Measurements from ENCODE around the gene CXCL16.

CXCL16 gene

DNA sequence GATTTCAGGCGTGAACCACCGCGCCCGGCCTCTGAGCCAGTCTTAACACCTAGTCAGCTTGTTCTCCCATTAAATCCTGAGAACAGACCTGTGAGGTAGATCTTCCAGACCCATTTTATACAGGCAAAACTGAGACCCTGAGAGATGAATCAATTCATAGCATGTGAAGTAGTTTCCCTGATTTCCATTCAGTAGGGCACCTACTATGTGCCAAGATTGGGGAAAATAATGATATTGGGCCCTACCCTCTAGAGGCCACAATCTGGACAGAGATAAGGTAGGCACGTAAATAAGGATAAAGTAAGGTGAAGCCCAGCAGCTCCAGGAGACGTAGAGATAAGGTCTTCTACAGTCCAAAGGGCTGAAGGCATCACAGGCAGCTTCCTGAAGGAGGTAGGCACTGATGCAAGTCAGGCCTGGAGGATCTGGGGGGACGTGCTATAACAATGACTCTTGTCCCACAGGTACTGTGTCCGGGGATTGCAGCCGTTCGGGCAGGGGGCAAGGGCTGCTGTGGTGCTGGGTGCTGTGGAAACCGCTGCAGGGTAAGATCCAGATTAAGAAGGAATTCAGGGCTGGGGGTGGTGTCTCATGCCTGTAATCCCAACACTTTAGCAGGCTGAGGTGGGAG, 40.7 kb upstream of the CXCL16 start:
- Histone ChIP-seq H3K23ac (ENCODE audit: low read depth, low read length, poor library complexity) (no peak overlapping the region), H3K4me1 (ENCODE audit: control insufficient read depth in 2 of 2, insufficient read depth in 1 of 2, low read depth in 1 of 2, low read length in 2 of 2) (no peaks in the 10 kb centered on the region), H3K9me3 (replicated peaks in 1 of 2; ENCODE audit: control insufficient read depth in 2 of 2, insufficient read depth in 1 of 2, low read depth in 1 of 2, low read length in 2 of 2) (no peaks in the 10 kb centered on the region), H2BK120ac (ENCODE audit: low read depth, low read length) (no peak overlapping the region), H3K36me3 (replicated peaks in 1 of 2; ENCODE audit: control insufficient read depth in 2 of 2, insufficient read depth in 2 of 2, low read length in 2 of 2) (no peaks in the 10 kb centered on the region), H4K8ac (ENCODE audit: low read depth, low read length) (no peak overlapping the region), H3K4me3 (ENCODE audit: low read length in 2 of 2) (no peak overlapping the region), H2AFZ (ENCODE audit: low read length) (no peak overlapping the region), H3K14ac (ENCODE audit: low read length) (no peak overlapping the region), H3K27ac (replicated peaks; ENCODE audit: low read length) (no peak overlapping the region), H2BK5ac (ENCODE audit: low read length) (no peak overlapping the region), H2AK5ac (ENCODE audit: low read depth, low read length) (no peak overlapping the region), H3K79me1 (ENCODE audit: low read depth, low read length) (no peaks in the 10 kb centered on the region), H3K9ac (ENCODE audit: low read depth, low read length, poor library complexity) (no peak overlapping the region), H3K4me2 (ENCODE audit: insufficient read depth, low read length, poor library complexity, severe bottlenecking) (no peak overlapping the region), H3K4ac (ENCODE audit: low read length) (no peak overlapping the region), H3K18ac (ENCODE audit: low read length) (no peak overlapping the region), H2BK15ac (ENCODE audit: low read length) (no peak overlapping the region), H2BK12ac (ENCODE audit: low read length) (no peak overlapping the region), H4K91ac (ENCODE audit: low read depth, low read length, poor library complexity) (no peak overlapping the region), H3K27me3 (ENCODE audit: control insufficient read depth in 3 of 3, insufficient read depth in 3 of 3, low read depth in 1 of 3, low read length in 3 of 3) (peaks cover 0 to 3% (median 0%) of the 10 kb centered on the region in 3 experiments)
- no peak for DNase-seq (ENCODE audit: low spot score)
- WGBS, 2 donors (ENCODE audit: extremely low coverage in 2 of 2, insufficient read length in 2 of 2, insufficient replicate concordance in 1 of 2): no CpG with 5 or more reads among the region's 11 CpGs

DNA sequence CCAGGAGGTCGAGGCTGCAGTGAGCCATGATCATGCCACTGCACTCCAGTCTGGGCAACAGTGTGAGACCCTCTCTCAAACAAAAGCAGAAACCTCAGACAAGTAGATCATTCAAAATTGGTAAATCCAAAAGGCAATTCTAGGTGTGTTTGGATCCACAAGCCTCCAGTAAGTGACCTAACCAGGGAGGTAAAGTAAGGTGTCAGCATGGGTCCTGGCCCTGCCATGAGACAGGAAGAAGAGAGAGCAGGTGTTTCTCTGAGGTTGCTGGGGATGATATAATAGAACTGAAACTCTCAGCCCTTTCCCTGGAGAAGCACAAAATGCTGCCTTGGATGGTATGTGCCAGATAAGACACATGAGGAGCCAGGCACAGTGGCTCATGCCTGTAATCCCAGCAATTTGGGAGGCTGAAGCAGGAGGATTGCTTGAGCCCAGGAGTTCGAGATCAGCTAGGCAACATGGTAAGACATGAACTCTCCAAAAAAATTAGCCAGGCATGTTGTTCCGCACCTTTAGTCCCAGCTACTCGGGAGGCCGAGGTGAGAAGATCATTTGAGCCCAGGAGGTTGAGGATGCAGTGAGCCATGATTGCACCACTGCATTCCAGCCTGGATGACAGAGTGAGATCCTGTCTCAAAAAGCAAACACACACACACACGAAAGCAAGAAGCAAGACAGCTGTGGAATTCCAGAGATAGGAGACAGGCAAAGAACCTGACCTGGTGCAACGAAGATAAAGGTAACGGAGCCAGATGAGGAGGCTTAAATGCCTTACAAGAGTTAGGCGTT, 38.4 kb upstream of the CXCL16 start:
- H3K79me1 ChIP-seq (ENCODE audit: low read depth, low read length): no peaks in the 10 kb centered on the region
- H2AFZ ChIP-seq (ENCODE audit: low read length): no peak overlapping the region
- H3K27ac ChIP-seq (replicated peaks; ENCODE audit: low read length): no peak overlapping the region
- H2BK15ac ChIP-seq (ENCODE audit: low read length): no peak overlapping the region
- H3K4ac ChIP-seq (ENCODE audit: low read length): no peak overlapping the region
- no CpG with 5 or more reads among the region's 9 CpGs for WGBS, 2 donors (ENCODE audit: extremely low coverage in 2 of 2, insufficient read length in 2 of 2, insufficient replicate concordance in 1 of 2)
- no peak overlapping the region for H3K18ac ChIP-seq (ENCODE audit: low read length)
- H3K9ac ChIP-seq (ENCODE audit: low read depth, low read length, poor library complexity): no peak overlapping the region
- H2BK5ac ChIP-seq (ENCODE audit: low read length): no peak overlapping the region
- H2BK120ac ChIP-seq (ENCODE audit: low read depth, low read length): no peak overlapping the region
- peaks cover 0 to 6% (median 0%) of the 10 kb centered on the region in 3 experiments for H3K27me3 ChIP-seq (ENCODE audit: control insufficient read depth in 3 of 3, insufficient read depth in 3 of 3, low read depth in 1 of 3, low read length in 3 of 3)
- H3K23ac ChIP-seq (ENCODE audit: low read depth, low read length, poor library complexity): no peak overlapping the region
- H4K8ac ChIP-seq (ENCODE audit: low read depth, low read length): no peak overlapping the region
- H2BK12ac ChIP-seq (ENCODE audit: low read length): no peak overlapping the region
- no peaks in the 10 kb centered on the region for H3K9me3 ChIP-seq (replicated peaks in 1 of 2; ENCODE audit: control insufficient read depth in 2 of 2, insufficient read depth in 1 of 2, low read depth in 1 of 2, low read length in 2 of 2)
- H4K91ac ChIP-seq (ENCODE audit: low read depth, low read length, poor library complexity): no peak overlapping the region
- no peaks in the 10 kb centered on the region for H3K4me1 ChIP-seq (ENCODE audit: control insufficient read depth in 2 of 2, insufficient read depth in 1 of 2, low read depth in 1 of 2, low read length in 2 of 2)
- no peaks in the 10 kb centered on the region for H3K36me3 ChIP-seq (replicated peaks in 1 of 2; ENCODE audit: control insufficient read depth in 2 of 2, insufficient read depth in 2 of 2, low read length in 2 of 2)
- no peak overlapping the region for H3K4me3 ChIP-seq (ENCODE audit: low read length in 2 of 2)
- no peak for DNase-seq (ENCODE audit: low spot score)
- no peak overlapping the region for H3K14ac ChIP-seq (ENCODE audit: low read length)
- no peak overlapping the region for H3K4me2 ChIP-seq (ENCODE audit: insufficient read depth, low read length, poor library complexity, severe bottlenecking)
- no peak overlapping the region for H2AK5ac ChIP-seq (ENCODE audit: low read depth, low read length)

DNA sequence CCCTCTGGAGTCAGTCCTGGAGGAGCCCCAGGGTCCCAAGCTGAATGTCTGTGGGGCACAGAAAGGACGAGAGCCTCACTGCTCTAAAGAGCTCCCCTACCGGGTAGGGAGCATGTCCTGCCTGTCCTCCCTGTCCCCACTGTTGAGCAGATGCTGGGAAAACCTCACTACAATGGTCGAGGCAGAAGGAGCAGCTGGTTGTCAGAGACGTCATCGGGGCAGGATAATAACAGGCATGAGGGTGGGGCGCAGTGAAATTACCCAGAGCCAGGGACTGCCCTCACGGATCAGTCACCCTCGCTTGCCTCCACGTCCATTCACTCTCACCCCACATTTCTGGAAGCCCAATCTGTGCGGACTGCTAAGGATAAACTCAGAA, 32.5 kb upstream of the CXCL16 start:
- H3K27ac ChIP-seq (replicated peaks; ENCODE audit: low read length): no peak overlapping the region
- H3K18ac ChIP-seq (ENCODE audit: low read length): no peak overlapping the region
- DNase-seq (ENCODE audit: low spot score): no peak
- H3K9ac ChIP-seq (ENCODE audit: low read depth, low read length, poor library complexity): no peak overlapping the region
- no peak overlapping the region for H4K8ac ChIP-seq (ENCODE audit: low read depth, low read length)
- H2BK12ac ChIP-seq (ENCODE audit: low read length): no peak overlapping the region
- no peak overlapping the region for H4K91ac ChIP-seq (ENCODE audit: low read depth, low read length, poor library complexity)
- no peaks in the 10 kb centered on the region for H3K4me1 ChIP-seq (ENCODE audit: control insufficient read depth in 2 of 2, insufficient read depth in 1 of 2, low read depth in 1 of 2, low read length in 2 of 2)
- no peak overlapping the region for H2AFZ ChIP-seq (ENCODE audit: low read length)
- peak overlapping the region; percentile 16 for H3K23ac ChIP-seq (ENCODE audit: low read depth, low read length, poor library complexity)
- no peaks in the 10 kb centered on the region for H3K79me1 ChIP-seq (ENCODE audit: low read depth, low read length)
- H2BK5ac ChIP-seq (ENCODE audit: low read length): no peak overlapping the region
- H2AK5ac ChIP-seq (ENCODE audit: low read depth, low read length): peak overlapping the region; percentile 25
- no peak overlapping the region for H3K14ac ChIP-seq (ENCODE audit: low read length)
- H3K9me3 ChIP-seq (replicated peaks in 1 of 2; ENCODE audit: control insufficient read depth in 2 of 2, insufficient read depth in 1 of 2, low read depth in 1 of 2, low read length in 2 of 2): peaks cover 0 to 2% of the 10 kb centered on the region in 2 donors
- H2BK15ac ChIP-seq (ENCODE audit: low read length): no peak overlapping the region
- WGBS, 2 donors (ENCODE audit: extremely low coverage in 2 of 2, insufficient read length in 2 of 2, insufficient replicate concordance in 1 of 2): no CpG with 5 or more reads among the region's 10 CpGs
- no peaks in the 10 kb centered on the region for H3K36me3 ChIP-seq (replicated peaks in 1 of 2; ENCODE audit: control insufficient read depth in 2 of 2, insufficient read depth in 2 of 2, low read length in 2 of 2)
- H3K4me2 ChIP-seq (ENCODE audit: insufficient read depth, low read length, poor library complexity, severe bottlenecking): no peak overlapping the region
- H3K27me3 ChIP-seq (ENCODE audit: control insufficient read depth in 3 of 3, insufficient read depth in 3 of 3, low read depth in 1 of 3, low read length in 3 of 3): peaks cover 0 to 23% (median 0%) of the 10 kb centered on the region in 3 experiments
- H2BK120ac ChIP-seq (ENCODE audit: low read depth, low read length): no peak overlapping the region
- H3K4me3 ChIP-seq (ENCODE audit: low read length in 2 of 2): no peak overlapping the region
- no peak overlapping the region for H3K4ac ChIP-seq (ENCODE audit: low read length)

DNA sequence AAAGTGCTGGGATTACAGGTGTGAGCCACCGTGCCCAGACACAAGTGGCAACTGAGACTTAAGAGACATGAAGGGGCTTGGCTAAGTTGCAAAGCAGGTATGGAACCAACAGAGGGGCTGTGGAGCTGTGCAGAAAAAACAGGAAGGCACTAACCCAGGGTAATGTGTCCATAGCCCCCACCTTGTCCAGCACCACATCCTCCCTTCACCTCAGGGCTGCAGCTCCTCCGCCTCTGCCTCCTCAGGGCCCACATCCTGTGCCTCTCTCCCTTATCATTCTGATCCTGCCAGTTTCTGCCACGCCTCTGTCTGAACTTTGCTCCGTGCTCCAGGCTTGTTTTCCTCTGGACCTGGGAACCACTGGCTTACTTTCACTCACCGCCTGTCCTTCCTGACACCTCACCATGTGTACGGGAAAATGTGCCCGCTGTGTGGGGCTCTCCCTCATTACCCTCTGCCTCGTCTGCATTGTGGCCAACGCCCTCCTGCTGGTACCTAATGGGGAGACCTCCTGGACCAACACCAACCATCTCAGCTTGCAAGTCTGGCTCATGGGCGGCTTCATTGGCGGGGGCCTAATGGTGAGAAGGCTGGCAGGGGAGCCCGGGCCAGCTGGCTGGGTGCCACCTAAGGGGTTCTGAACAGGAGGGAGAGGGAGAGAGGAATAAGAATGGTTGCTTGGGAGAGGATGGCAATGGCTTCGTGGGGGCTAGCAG, 31.9 kb upstream of the CXCL16 start, which contains the start of gene TM4SF5:
TM4SF5 (plus strand) TSS at position 368 of the 716 bp plus-strand sequence; CDS start at position 405, 37 bp downstream.
- Histone ChIP-seq H3K79me1 (ENCODE audit: low read depth, low read length) (no peaks in the 10 kb centered on the region), H3K4me1 (ENCODE audit: control insufficient read depth in 2 of 2, insufficient read depth in 1 of 2, low read depth in 1 of 2, low read length in 2 of 2) (no peaks in the 10 kb centered on the region), H3K4me3 (ENCODE audit: low read length in 2 of 2) (peak within 1 kb of the TSS in 1 of 2 donors; percentile 14), H3K18ac (ENCODE audit: low read length) (peak within 1 kb of the TSS; percentile 80), H3K14ac (ENCODE audit: low read length) (no peak within 1 kb of the TSS), H4K8ac (ENCODE audit: low read depth, low read length) (peak within 1 kb of the TSS; percentile 23), H3K27me3 (ENCODE audit: control insufficient read depth in 3 of 3, insufficient read depth in 3 of 3, low read depth in 1 of 3, low read length in 3 of 3) (peaks cover 0 to 20% (median 0%) of the 10 kb centered on the region in 3 experiments), H4K91ac (ENCODE audit: low read depth, low read length, poor library complexity) (no peak within 1 kb of the TSS), H3K4ac (ENCODE audit: low read length) (no peak within 1 kb of the TSS), H3K9ac (ENCODE audit: low read depth, low read length, poor library complexity) (no peak within 1 kb of the TSS), H3K36me3 (replicated peaks in 1 of 2; ENCODE audit: control insufficient read depth in 2 of 2, insufficient read depth in 2 of 2, low read length in 2 of 2) (no peaks in the 10 kb centered on the region), H2BK120ac (ENCODE audit: low read depth, low read length) (no peak within 1 kb of the TSS), H3K27ac (replicated peaks; ENCODE audit: low read length) (no peak within 1 kb of the TSS), H2AK5ac (ENCODE audit: low read depth, low read length) (peak within 1 kb of the TSS; percentile 25), H2AFZ (ENCODE audit: low read length) (no peak within 1 kb of the TSS), H2BK5ac (ENCODE audit: low read length) (no peak within 1 kb of the TSS), H3K23ac (ENCODE audit: low read depth, low read length, poor library complexity) (peak within 1 kb of the TSS; percentile 16), H3K4me2 (ENCODE audit: insufficient read depth, low read length, poor library complexity, severe bottlenecking) (no peak within 1 kb of the TSS), H3K9me3 (replicated peaks in 1 of 2; ENCODE audit: control insufficient read depth in 2 of 2, insufficient read depth in 1 of 2, low read depth in 1 of 2, low read length in 2 of 2) (peaks cover 0 to 2% of the 10 kb centered on the region in 2 donors), H2BK15ac (ENCODE audit: low read length) (no peak within 1 kb of the TSS), H2BK12ac (ENCODE audit: low read length) (no peak within 1 kb of the TSS)
- DNase-seq (ENCODE audit: low spot score): no peak
- WGBS, 2 donors (ENCODE audit: extremely low coverage in 2 of 2, insufficient read length in 2 of 2, insufficient replicate concordance in 1 of 2): no CpG with 5 or more reads among the region's 13 CpGs

Measured in neuronal stem cell (in vitro differentiated cells).